PC-3 (cell line): ENCODE results near the gene PICALM. TPM values are rescaled to one million over a fixed set of nuclear protein-coding genes. Genes with fewer than 3 reads are reported as not detected.

ENCODE experiments used
- ATAC-seq: fragments of 200-7000 bp; cut with Tn5 transposase; 2 replicates; pipeline ENCODE4 v1.9.1; 2020; ENCODE audit warnings: mild to moderate bottlenecking, moderate library complexity
- BruUV-seq: library from RNA; stranded (reverse); fragments of 400-500 nt; replicated peaks from 2 replicates; lab custom pipeline; 2021; lab: Mats Ljungman, UMichigan
- CTCF ChIA-PET: fragments of 300-600 bp; sonication (Branson Sonifier 250); formaldehyde crosslinking; loops from one replicate; lab custom pipeline; 2022; ENCODE audit warnings: antibody characterized with exemption; lab: Charles Lee
- POLR2A ChIA-PET: fragments of 300-600 bp; sonication (Branson Sonifier 250); formaldehyde crosslinking; loops from one replicate; lab custom pipeline; 2022; ENCODE audit warnings: antibody characterized with exemption; ENCODE audit not compliant: unreplicated experiment; lab: Charles Lee
- DNase-seq: peaks from one replicate; pipeline ENCODE4 v3.0.0-alpha.2; 2015
- H2AFZ ChIP-seq: fragments of 300-600 bp; sonication (generic); 2 replicates; pipeline ENCODE4 v1.6.0; 2016; ENCODE audit warnings: antibody characterized with exemption, low read length
- H3F3A ChIP-seq: fragments of 300-600 bp; sonication (generic); one replicate; pipeline ENCODE4 v1.6.0; 2017; ENCODE audit warnings: antibody characterized with exemption, low read length, control low read depth, mild to moderate bottlenecking; ENCODE audit not compliant: unreplicated experiment
- H3K27ac ChIP-seq: fragments of 300-600 bp; sonication (generic); 2 replicates; pipeline ENCODE4 v1.5.1; 2016; ENCODE audit warnings: mild to moderate bottlenecking, low read length
- H3K27me3 ChIP-seq: fragments of 300-600 bp; sonication (generic); 2 replicates; pipeline ENCODE4 v1.6.1; 2016; ENCODE audit warnings: low read length, mixed read lengths
- H3K36me3 ChIP-seq: fragments of 300-600 bp; sonication (generic); 2 replicates; pipeline ENCODE4 v1.6.1; 2016; ENCODE audit warnings: low read depth, mixed run types, low read length, mixed read lengths
- H3K4me1 ChIP-seq: fragments of 300-600 bp; sonication (generic); 2 replicates; pipeline ENCODE4 v1.5.1; 2016; ENCODE audit warnings: low read length; ENCODE audit not compliant: insufficient read depth
- H3K4me2 ChIP-seq: fragments of 300-600 bp; sonication (generic); 2 replicates; pipeline ENCODE4 v1.6.0; 2016; ENCODE audit warnings: low read length
- H3K4me3 ChIP-seq: fragments of 300-600 bp; sonication (generic); 2 replicates; pipeline ENCODE4 v1.5.1; 2016; ENCODE audit warnings: mild to moderate bottlenecking, low read length, mixed read lengths
- H3K79me2 ChIP-seq: fragments of 300-600 bp; sonication (generic); 2 replicates; pipeline ENCODE4 v1.6.1; 2017; ENCODE audit warnings: low read length, mixed read lengths
- H3K9ac ChIP-seq: fragments of 300-600 bp; sonication (generic); 2 replicates; pipeline ENCODE4 v1.6.0; 2016; ENCODE audit warnings: mild to moderate bottlenecking, low read length
- H3K9me2 ChIP-seq: fragments of 300-600 bp; sonication (generic); replicated peaks from 2 replicates; pipeline ENCODE4 v1.6.1; 2016; ENCODE audit warnings: mixed run types, low read length, mixed read lengths
- H3K9me3 ChIP-seq: fragments of 300-600 bp; sonication (generic); 2 replicates; pipeline ENCODE4 v1.6.1; 2016; ENCODE audit warnings: low read length, mixed read lengths
- H4K20me1 ChIP-seq: fragments of 300-600 bp; sonication (generic); 2 replicates; pipeline ENCODE4 v1.6.1; 2016; ENCODE audit warnings: low read length, mixed read lengths
- CTCF ChIP-seq: fragments of 300-600 bp; sonication (generic); conservative IDR thresholded peaks from 2 replicates; pipeline ENCODE4 v1.5.1; 2017; ENCODE audit warnings: antibody characterized with exemption, low read depth, mild to moderate bottlenecking, low read length
- EZH2 ChIP-seq: fragments of 300-600 bp; sonication (generic); IDR thresholded peaks from one replicate; pipeline ENCODE4 v1.6.1; 2017; ENCODE audit warnings: antibody characterized with exemption, mild to moderate bottlenecking, low read length; ENCODE audit not compliant: unreplicated experiment
- EZH2phosphoT487 ChIP-seq: fragments of 300-600 bp; sonication (generic); IDR thresholded peaks from 2 replicates; pipeline ENCODE4 v1.6.1; 2018; ENCODE audit warnings: mild to moderate bottlenecking, antibody characterized with exemption, low read length, borderline replicate concordance
- intact Hi-C: fragments of 100-400 bp; cut with micrococcal nuclease; formaldehyde crosslinking; loops from 2 replicates; pipeline ENCODE4 v1.9.0; 2023
- total RNA-seq: library from RNA; depleted of rRNA; stranded (reverse); fragments of >200 nt; gene quantifications from 2 replicates; pipeline ENCODE4 v1.2.3, GENCODE V29; 2014

PICALM gene
- total RNA-seq, 1 experiment from 2014 or later: 59.3 TPM

- peak overlapping the region; percentile 91 for H3K4me3 ChIP-seq
- H3F3A ChIP-seq: no peaks in the 10 kb centered on the region
- no peak for ATAC-seq
- H3K4me2 ChIP-seq: peak overlapping the region; percentile 91
- H3K27ac ChIP-seq: no peak overlapping the region
- ChIA-PET POLR2A (interaction anchor here (0.7 kb wide), 1 partner anchor 81 kb away, joined by 3 read pairs; no protein-coding TSS in a partner anchor), CTCF (interaction anchor here (0.9 kb wide), 1 partner anchor 127 kb away, joined by 4 read pairs; no protein-coding TSS in a partner anchor)
- no peak overlapping the region for H2AFZ ChIP-seq
- peaks cover 45% of the 10 kb centered on the region for H4K20me1 ChIP-seq
- no peaks in the 10 kb centered on the region for H3K9me2 ChIP-seq
- TF ChIP-seq EZH2phosphoT487 (no peak), CTCF (no peak), EZH2 (no peak)
- peaks cover 36% of the 10 kb centered on the region for H3K4me1 ChIP-seq
- peak; percentile 25 for DNase-seq
- H3K9ac ChIP-seq: peak overlapping the region; percentile 83
- H3K36me3 ChIP-seq: no peaks in the 10 kb centered on the region
- H3K9me3 ChIP-seq: no peaks in the 10 kb centered on the region
- no peaks in the 10 kb centered on the region for H3K27me3 ChIP-seq
- intact Hi-C loops: no loop called here
- BruUV-seq: no TSS peak
- H3K79me2 ChIP-seq: peaks cover 67% of the 10 kb centered on the region
Observed at GRCh38 chr11:86067009-86067850, 1.7 kb downstream of the PICALM start.

DNA sequence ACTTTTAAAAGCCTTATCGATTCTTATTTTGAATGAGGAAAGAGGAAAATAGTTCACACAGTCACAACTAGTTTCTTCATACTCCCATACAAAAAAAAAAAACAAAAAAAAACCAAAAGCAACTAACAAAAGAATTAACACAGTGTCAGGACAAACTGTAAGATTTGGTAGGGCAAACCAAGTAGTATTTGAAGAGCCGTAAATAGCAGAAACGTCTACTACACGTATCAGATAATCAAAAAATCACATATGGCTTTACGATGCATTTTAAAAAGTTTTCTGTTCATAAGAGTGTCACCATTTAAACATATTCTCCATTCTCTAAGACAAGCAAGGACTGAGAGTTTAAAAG, 2.3 kb downstream of the PICALM start:
- Histone ChIP-seq H3K36me3 (no peaks in the 10 kb centered on the region), H3F3A (no peaks in the 10 kb centered on the region), H3K4me1 (peaks cover 36% of the 10 kb centered on the region), H2AFZ (no peak overlapping the region), H3K27me3 (no peaks in the 10 kb centered on the region), H3K9me2 (no peaks in the 10 kb centered on the region), H3K9ac (peak overlapping the region; percentile 83), H3K4me2 (peak overlapping the region; percentile 91), H3K79me2 (peaks cover 73% of the 10 kb centered on the region), H3K4me3 (peak overlapping the region; percentile 91), H3K27ac (no peak overlapping the region), H4K20me1 (peaks cover 45% of the 10 kb centered on the region), H3K9me3 (no peaks in the 10 kb centered on the region)
- ATAC-seq (no peak), DNase-seq (no peak)
- CTCF ChIA-PET: interaction anchor here (0.7 kb wide), 1 partner anchor 296 kb away, joined by 4 read pairs; no protein-coding TSS in a partner anchor
- intact Hi-C loops: no loop called here
- no TSS peak for BruUV-seq
- no peak for TF ChIP-seq CTCF
- TF ChIP-seq EZH2phosphoT487: no peak
- POLR2A ChIA-PET: no interaction called here

- TF ChIP-seq CTCF (no peak), EZH2 (no peak), EZH2phosphoT487 (no peak)
- H3K4me3 ChIP-seq: peak overlapping the region; percentile 91
- ChIA-PET POLR2A (no interaction called here), CTCF (interaction anchor here (0.7 kb wide), 1 partner anchor 296 kb away, joined by 4 read pairs; no protein-coding TSS in a partner anchor)
- H3K27ac ChIP-seq: no peak overlapping the region
- no peak overlapping the region for H2AFZ ChIP-seq
- ATAC-seq (no peak), DNase-seq (no peak)
- H3K9ac ChIP-seq: peak overlapping the region; percentile 83; the same call in 1 of the 2 replicates
- BruUV-seq: no TSS peak
- peaks cover 36% of the 10 kb centered on the region for H3K4me1 ChIP-seq
- H3K9me2 ChIP-seq: no peaks in the 10 kb centered on the region
- H3K79me2 ChIP-seq: peaks cover 79% of the 10 kb centered on the region
- H3K36me3 ChIP-seq: no peaks in the 10 kb centered on the region
- no peaks in the 10 kb centered on the region for H3K9me3 ChIP-seq
- no peaks in the 10 kb centered on the region for H3K27me3 ChIP-seq
- H3F3A ChIP-seq: no peaks in the 10 kb centered on the region
- intact Hi-C loops: no loop called here
- peaks cover 45% of the 10 kb centered on the region for H4K20me1 ChIP-seq
- H3K4me2 ChIP-seq: peak overlapping the region; percentile 91
Observed at GRCh38 chr11:86066033-86066432, 2.9 kb downstream of the PICALM start.
